Transverse colon (tissue), 4 donors: ENCODE results near the gene IKZF2. TPM values are rescaled to one million over a fixed set of nuclear protein-coding genes. Genes with fewer than 3 reads are reported as not detected.

Experiments
- DNase-seq: peaks from one replicate; pipeline ENCODE4 v3.0.0-alpha.2; 2019
- H3K27ac ChIP-seq, 4 donors: fragments of 200-600 bp; sonication (generic); 2 replicates each; pipeline ENCODE4 v1.5.1; 2016 to 2018; ENCODE audit warnings: inconsistent platforms in 4 of 4
- H3K27me3 ChIP-seq: fragments of 200-600 bp; sonication (generic); 2 replicates; pipeline ENCODE4 v1.5.1; 2017; ENCODE audit warnings: inconsistent platforms
- H3K36me3 ChIP-seq, 4 donors: fragments of 200-600 bp; sonication (generic); 2 replicates each; pipeline ENCODE4 v1.5.1; 2017 to 2019; ENCODE audit warnings: inconsistent platforms in 4 of 4
- H3K4me1 ChIP-seq, 4 donors: fragments of 200-600 bp; sonication (generic); 2 replicates each; pipeline ENCODE4 v1.5.1; 2017 to 2020; ENCODE audit warnings: inconsistent platforms in 4 of 4
- H3K4me3 ChIP-seq, 4 donors: fragments of 200-600 bp; sonication (generic); 1 replicate in 1 of 4; 2 replicates in 3 of 4; pipeline versions ENCODE4 v1.5.1 to v1.6.1; 2017 to 2019; ENCODE audit warnings: inconsistent platforms in 4 of 4
- H3K9me3 ChIP-seq, 2 donors: fragments of 200-600 bp; sonication (generic); 2 replicates each; pipeline ENCODE4 v1.5.1; 2017 to 2019; ENCODE audit warnings: inconsistent platforms in 2 of 2
- EP300 ChIP-seq: sonication (generic); formaldehyde crosslinking; IDR thresholded peaks from one replicate; pipeline ENCODE4 v1.6.1; 2017; ENCODE audit warnings: antibody characterized with exemption, low read depth
- POLR2A ChIP-seq: fragments of 450-650 bp; IDR thresholded peaks from one replicate; pipeline ENCODE4 v1.6.1; 2016; ENCODE audit warnings: antibody characterized with exemption, mild to moderate bottlenecking, moderate library complexity
- POLR2AphosphoS5 ChIP-seq, 3 donors: sonication (generic); formaldehyde crosslinking; IDR thresholded peaks; one replicate each; pipeline ENCODE4 v1.6.1; 2016; ENCODE audit warnings: antibody characterized with exemption in 3 of 3
- WGBS, 2 donors: methylation state at CpG; one replicate each; pipeline ENCODE4 v1.1.5; 2018; ENCODE audit warnings: low coverage in 1 of 2; 5-methylcytosine and 5-hydroxymethylcytosine counted together
- in situ Hi-C, 4 donors: fragments of 200-750 bp; cut with MboI; loops; one replicate each; pipeline versions ENCODE4 v1.15.0 to v1.15.1; 2017; ENCODE audit warnings: low sequenced_read_pairs in 3 of 4, low pct_ligation_motif_present in 1 of 4, low pct_unique_long_range_greater_than_20kb in 1 of 4
- intact Hi-C: fragments of 100-400 bp; cut with DNase I; formaldehyde crosslinking; loops from one replicate; pipeline ENCODE4 v1.15.1; 2023; ENCODE audit warnings: low total_unique reads
- total RNA-seq, 4 donors: library from RNA; depleted of rRNA; stranded (reverse); fragments of >200 nt; gene quantifications; one replicate each; pipeline ENCODE4 v1.1.0, GENCODE V29; 2016
- TF ChIP-seq, protein P1 (sequence below), 5 experiments: fragments of 200-600 bp in 3 of 5; fragments of 450-650 bp in 2 of 5; sonication (generic) in 3 of 5; IDR thresholded peaks; 1 replicate in 2 of 5; 2 replicates in 3 of 5; pipeline ENCODE4 v1.5.1; 2016 to 2017; ENCODE audit warnings: antibody characterized with exemption in 5 of 5, inconsistent platforms in 3 of 5, mild to moderate bottlenecking in 2 of 5, moderate library complexity in 1 of 5

Gene IKZF2
- total RNA-seq, 4 donors from 2014 or later: 1.8 to 15.6 (median 12.3) TPM

DNA sequence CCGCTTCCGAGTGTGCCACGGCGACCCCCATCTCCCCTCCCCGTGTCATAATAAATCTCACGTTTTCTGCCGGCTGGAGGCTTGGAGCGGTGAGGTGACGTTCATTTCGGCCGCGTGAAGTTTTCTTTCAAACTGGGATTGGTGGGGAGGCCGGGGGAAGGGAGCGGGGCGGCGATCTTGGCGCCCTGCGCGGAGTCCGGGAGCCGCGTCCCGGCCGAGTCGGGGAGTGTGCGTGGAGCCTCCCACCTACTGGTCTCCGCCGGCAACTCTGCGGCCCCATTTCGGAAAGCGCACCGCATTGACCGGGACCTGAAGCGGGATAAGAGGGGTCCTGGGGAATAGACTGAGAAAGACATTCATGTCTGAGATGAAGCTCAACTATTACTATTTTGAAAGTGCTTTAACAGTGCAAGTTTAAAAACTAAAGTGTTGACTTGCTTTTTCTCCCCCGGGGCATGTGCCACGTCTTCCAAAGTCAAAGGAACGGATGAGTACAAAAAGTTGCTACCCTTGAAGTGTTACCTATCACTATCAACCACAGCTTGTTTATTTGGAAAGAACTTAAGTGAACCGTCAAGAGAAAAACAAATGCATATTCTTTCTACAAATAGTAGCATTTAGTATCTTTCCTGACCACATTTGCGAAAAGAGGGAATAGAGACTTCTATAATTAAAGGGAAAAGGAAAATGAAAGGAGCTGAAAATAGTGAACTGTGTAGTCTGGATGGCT is 818 bp upstream of the IKZF2 start:
- peak; percentile 72 for DNase-seq
- Histone ChIP-seq H3K4me1 (peaks cover 0 to 20% (median 11%) of the 10 kb centered on the region in 4 donors), H3K27me3 (no peaks in the 10 kb centered on the region), H3K27ac (peak overlapping the region; percentile 93 to 99 (median 97)), H3K36me3 (no peaks in the 10 kb centered on the region), H3K4me3 (peak overlapping the region; percentile 74 to 91 (median 78)), H3K9me3 (no peaks in the 10 kb centered on the region)
- in situ Hi-C loops (loop anchor here (5.0 to 25.0 kb wide), 3 partner anchors 377 to 465 kb away; no protein-coding TSS in a partner anchor), intact Hi-C loops (loop anchor here (5.0 kb wide), 1 partner anchor 375 kb away; no protein-coding TSS in a partner anchor)
- 0 to 1% methylated on average over 4 to 37 of the region's 39 CpGs for whole genome bisulfite sequencing, 2 donors
- no peak for TF ChIP-seq EP300
- TF ChIP-seq POLR2AphosphoS5 (IDR thresholded peaks at IDR 0.05): no peak
- TF ChIP-seq, protein P1, sequence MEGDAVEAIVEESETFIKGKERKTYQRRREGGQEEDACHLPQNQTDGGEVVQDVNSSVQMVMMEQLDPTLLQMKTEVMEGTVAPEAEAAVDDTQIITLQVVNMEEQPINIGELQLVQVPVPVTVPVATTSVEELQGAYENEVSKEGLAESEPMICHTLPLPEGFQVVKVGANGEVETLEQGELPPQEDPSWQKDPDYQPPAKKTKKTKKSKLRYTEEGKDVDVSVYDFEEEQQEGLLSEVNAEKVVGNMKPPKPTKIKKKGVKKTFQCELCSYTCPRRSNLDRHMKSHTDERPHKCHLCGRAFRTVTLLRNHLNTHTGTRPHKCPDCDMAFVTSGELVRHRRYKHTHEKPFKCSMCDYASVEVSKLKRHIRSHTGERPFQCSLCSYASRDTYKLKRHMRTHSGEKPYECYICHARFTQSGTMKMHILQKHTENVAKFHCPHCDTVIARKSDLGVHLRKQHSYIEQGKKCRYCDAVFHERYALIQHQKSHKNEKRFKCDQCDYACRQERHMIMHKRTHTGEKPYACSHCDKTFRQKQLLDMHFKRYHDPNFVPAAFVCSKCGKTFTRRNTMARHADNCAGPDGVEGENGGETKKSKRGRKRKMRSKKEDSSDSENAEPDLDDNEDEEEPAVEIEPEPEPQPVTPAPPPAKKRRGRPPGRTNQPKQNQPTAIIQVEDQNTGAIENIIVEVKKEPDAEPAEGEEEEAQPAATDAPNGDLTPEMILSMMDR (IDR thresholded peaks at IDR 0.05): peak; percentile 32 to 57 (median 44)
- peak; percentile 6 for TF ChIP-seq POLR2A

- WGBS, 2 donors: 4 to 7% methylated on average over 5 to 10 of the region's 10 CpGs
- Histone ChIP-seq H3K4me1 (peaks cover 0 to 20% (median 11%) of the 10 kb centered on the region in 4 donors), H3K9me3 (no peaks in the 10 kb centered on the region), H3K36me3 (no peaks in the 10 kb centered on the region), H3K4me3 (peak overlapping the region; percentile 34 to 80 (median 59)), H3K27me3 (no peaks in the 10 kb centered on the region), H3K27ac (peak overlapping the region; percentile 91 to 99 (median 94))
- peak; percentile 13 for DNase-seq
- in situ Hi-C loops: loop anchor here (5.0 to 25.0 kb wide), 3 partner anchors 376 to 463 kb away; no protein-coding TSS in a partner anchor
- intact Hi-C loops: loop anchor here (5.0 kb wide), 1 partner anchor 373 kb away; no protein-coding TSS in a partner anchor
- TF ChIP-seq EP300 (no peak), POLR2AphosphoS5 (IDR thresholded peaks at IDR 0.05) (no peak), POLR2A (no peak)
- TF ChIP-seq, protein P1 (IDR thresholded peaks at IDR 0.05): no peak
These were observed 906 bp downstream of the IKZF2 start for GRCh38 chr2:213150315-213151097.

GRCh38 chr2:213149949-213150314 is 1.5 kb downstream of the IKZF2 start:
- Histone ChIP-seq H3K4me3 (peak overlapping the region; percentile 20 to 80 (median 59)), H3K9me3 (no peaks in the 10 kb centered on the region), H3K36me3 (no peaks in the 10 kb centered on the region), H3K4me1 (peaks cover 0 to 20% (median 11%) of the 10 kb centered on the region in 4 donors), H3K27ac (peak overlapping the region; percentile 91 to 99 (median 94)), H3K27me3 (no peaks in the 10 kb centered on the region)
- intact Hi-C loops (loop anchor here (5.0 kb wide), 1 partner anchor 373 kb away; no protein-coding TSS in a partner anchor), in situ Hi-C loops (loop anchor here (5.0 to 25.0 kb wide), 4 partner anchors 375 to 1662 kb away; partner anchors contain the start of gene BARD1 (in 1 of the 4))
- no peak for DNase-seq
- no peak for TF ChIP-seq POLR2A
- 0 to 2% methylated on average over 7 of the region's 7 CpGs for WGBS, 2 donors

DNA sequence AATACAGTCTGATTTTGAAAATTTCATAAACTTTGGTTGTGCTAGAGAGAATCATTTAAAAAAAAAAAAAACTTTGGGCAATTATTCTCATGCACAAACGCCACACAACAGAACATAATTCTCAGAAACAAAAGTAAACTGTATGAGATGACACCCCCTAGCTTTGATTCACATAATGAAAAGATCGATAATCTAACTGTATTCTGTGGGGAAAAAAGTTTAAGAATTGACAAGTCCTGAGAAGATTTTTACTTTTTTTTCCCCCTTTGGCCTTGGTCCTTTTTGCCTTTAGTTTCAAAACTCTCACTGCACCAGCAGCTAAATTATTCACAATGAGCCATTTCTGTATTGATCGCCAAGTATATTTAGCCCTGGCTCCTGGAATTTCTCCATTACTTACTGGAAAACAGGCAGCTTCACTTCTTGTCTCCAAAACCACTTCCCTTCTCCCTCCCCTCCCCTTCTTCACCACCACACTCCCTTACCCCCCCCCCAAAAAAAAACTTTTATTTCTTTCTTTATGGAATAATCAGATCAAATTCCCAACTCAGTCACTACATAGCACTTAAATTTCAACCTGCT is 2.0 kb downstream of the IKZF2 start:
- DNase-seq: no peak
- Histone ChIP-seq H3K36me3 (no peaks in the 10 kb centered on the region), H3K27me3 (no peaks in the 10 kb centered on the region), H3K4me3 (peak overlapping the region in 3 of 4 donors; percentile 41 to 80 (median 77)), H3K9me3 (no peaks in the 10 kb centered on the region), H3K27ac (peak overlapping the region; percentile 91 to 99 (median 94)), H3K4me1 (peaks cover 0 to 20% (median 11%) of the 10 kb centered on the region in 4 donors)
- TF ChIP-seq, protein P1 (IDR thresholded peaks at IDR 0.05): no peak
- TF ChIP-seq POLR2A (no peak), POLR2AphosphoS5 (IDR thresholded peaks at IDR 0.05) (no peak), EP300 (no peak)
- intact Hi-C loops: no loop called here
- whole genome bisulfite sequencing, 2 donors: 33 to 62% methylated on average over 3 of the region's 3 CpGs
- in situ Hi-C loops: loop anchor here in 1 of 4 donors (25.0 kb wide), 1 partner anchor 1663 kb away; the partner anchor contains the start of gene BARD1
